H9 (cell line): Measurements from ENCODE around the gene MACROH2A1. TPM values are rescaled to one million over a fixed set of nuclear protein-coding genes. Genes with fewer than 3 reads are reported as not detected.

Experiments used
- DNase-seq: peaks from one replicate; pipeline ENCODE4 v3.0.0-alpha.2; 2017
- H2AFZ ChIP-seq: one replicate; pipeline ENCODE4 v1.6.1; 2013; ENCODE audit warnings: mild to moderate bottlenecking, low read length, control low read depth, moderate library complexity
- H2AK5ac ChIP-seq: 2 replicates; pipeline ENCODE4 v1.6.1; 2013; ENCODE audit warnings: low read length, control low read depth, mixed read lengths; ENCODE audit not compliant: insufficient read length
- H2BK120ac ChIP-seq: one replicate; pipeline ENCODE4 v1.6.1; 2013; ENCODE audit warnings: low read depth, mild to moderate bottlenecking, low read length, control low read depth, inconsistent platforms; ENCODE audit not compliant: poor library complexity, severe bottlenecking
- H2BK12ac ChIP-seq: 2 replicates; pipeline ENCODE4 v1.6.1; 2013; ENCODE audit warnings: low read length, control low read depth, mixed read lengths, low read depth; ENCODE audit not compliant: insufficient read length
- H2BK15ac ChIP-seq: 2 replicates; pipeline ENCODE4 v1.6.1; 2013; ENCODE audit warnings: low read depth, low read length, control low read depth
- H2BK20ac ChIP-seq: one replicate; pipeline ENCODE4 v1.6.1; 2013; ENCODE audit warnings: low read depth, mild to moderate bottlenecking, low read length, control low read depth, inconsistent platforms; ENCODE audit not compliant: poor library complexity, severe bottlenecking
- H2BK5ac ChIP-seq: 2 replicates; pipeline ENCODE4 v1.6.1; 2013; ENCODE audit warnings: low read length, control low read depth, mixed read lengths; ENCODE audit not compliant: insufficient read length
- H3K14ac ChIP-seq: 2 replicates; pipeline ENCODE4 v1.6.1; 2013; ENCODE audit warnings: low read length, control low read depth; ENCODE audit not compliant: insufficient read depth
- H3K18ac ChIP-seq: 2 replicates; pipeline ENCODE4 v1.6.1; 2013; ENCODE audit warnings: low read depth, mild to moderate bottlenecking, mixed read lengths, low read length, control low read depth; ENCODE audit not compliant: insufficient read length
- H3K23ac ChIP-seq: 2 replicates; pipeline ENCODE4 v1.6.1; 2013; ENCODE audit warnings: low read length, control low read depth, mixed read lengths, low read depth; ENCODE audit not compliant: insufficient read length
- H3K23me2 ChIP-seq: 2 replicates; pipeline ENCODE4 v1.6.1; 2013; ENCODE audit warnings: low read depth, mild to moderate bottlenecking, mixed read lengths, low read length, control low read depth; ENCODE audit not compliant: insufficient read length, poor library complexity, severe bottlenecking
- H3K27ac ChIP-seq: 2 replicates; pipeline ENCODE4 v1.5.1; 2013; ENCODE audit warnings: low read length, control low read depth, mixed read lengths, low read depth; ENCODE audit not compliant: insufficient read length
- H3K27me3 ChIP-seq: 2 replicates; pipeline ENCODE4 v1.6.1; 2013; ENCODE audit warnings: low read length, control low read depth, inconsistent platforms; ENCODE audit not compliant: insufficient read depth
- H3K4ac ChIP-seq: 2 replicates; pipeline ENCODE4 v1.6.1; 2013; ENCODE audit warnings: low read depth, mild to moderate bottlenecking, control low read depth, inconsistent platforms, low read length, moderate library complexity
- H3K4me1 ChIP-seq: 2 replicates; pipeline ENCODE4 v1.6.1; 2013; ENCODE audit warnings: low read length, control low read depth, inconsistent platforms; ENCODE audit not compliant: insufficient read depth
- H3K4me2 ChIP-seq: 2 replicates; pipeline ENCODE4 v1.6.1; 2013; ENCODE audit warnings: low read length, control low read depth, mixed read lengths; ENCODE audit not compliant: insufficient read length, insufficient read depth
- H3K56ac ChIP-seq: 2 replicates; pipeline ENCODE4 v1.6.1; 2013; ENCODE audit warnings: low read depth, mild to moderate bottlenecking, mixed read lengths, low read length, control low read depth; ENCODE audit not compliant: insufficient read length
- H3K79me1 ChIP-seq: 2 replicates; pipeline ENCODE4 v1.6.1; 2013; ENCODE audit warnings: low read depth, mild to moderate bottlenecking, moderate library complexity, low read length, control low read depth, inconsistent platforms; ENCODE audit not compliant: insufficient read depth, poor library complexity, severe bottlenecking
- H3K79me2 ChIP-seq: 2 replicates; pipeline ENCODE4 v1.6.1; 2013; ENCODE audit warnings: low read length, control low read depth, inconsistent platforms; ENCODE audit not compliant: insufficient read depth
- H3K9ac ChIP-seq: 2 replicates; pipeline ENCODE4 v1.6.1; 2013; ENCODE audit warnings: low read length, control low read depth, mixed read lengths; ENCODE audit not compliant: insufficient read length; ENCODE audit errors: extremely low read depth
- H3K9me3 ChIP-seq: one replicate; pipeline ENCODE4 v1.6.1; 2013; ENCODE audit warnings: low read depth, low read length, inconsistent platforms; ENCODE audit not compliant: control insufficient read depth
- H3T11ph ChIP-seq: one replicate; pipeline ENCODE4 v1.6.1; 2013; ENCODE audit warnings: mild to moderate bottlenecking, low read length, control low read depth, inconsistent platforms
- H4K20me1 ChIP-seq: one replicate; pipeline ENCODE4 v1.6.1; 2013; ENCODE audit not compliant: control insufficient read depth, insufficient read length, insufficient read depth
- H4K5ac ChIP-seq: 2 replicates; pipeline ENCODE4 v1.6.1; 2013; ENCODE audit warnings: low read depth, mild to moderate bottlenecking, mixed read lengths, low read length, control low read depth; ENCODE audit not compliant: insufficient read length
- H4K8ac ChIP-seq: replicated peaks from 2 replicates; pipeline ENCODE4 v1.6.1; 2013; ENCODE audit warnings: low read length, control low read depth, mixed read lengths, low read depth; ENCODE audit not compliant: insufficient read length
- H4K91ac ChIP-seq: 2 replicates; pipeline ENCODE4 v1.6.1; 2013; ENCODE audit warnings: low read depth, mild to moderate bottlenecking, moderate library complexity, mixed read lengths, low read length, control low read depth; ENCODE audit not compliant: insufficient read length
- H3K27ac Mint-ChIP-seq, 3 experiments: 2 replicates in 2 of 3; 3 replicates in 1 of 3; pipeline ENCODE4 v1.8.0; 2020 to 2021; ENCODE audit warnings: mixed read lengths in 3 of 3, mild to moderate bottlenecking in 1 of 3, moderate library complexity in 1 of 3
- H3K27me3 Mint-ChIP-seq: 2 replicates; pipeline ENCODE4 v1.8.0; 2021; ENCODE audit warnings: low read depth, mild to moderate bottlenecking, moderate library complexity, mixed read lengths
- H3K36me3 Mint-ChIP-seq, 3 experiments: 2 replicates in 2 of 3; 3 replicates in 1 of 3; pipeline ENCODE4 v1.8.0; 2020 to 2021; ENCODE audit warnings: low read depth in 3 of 3, mixed read lengths in 3 of 3; ENCODE audit not compliant: insufficient read depth in 1 of 3
- H3K4me1 Mint-ChIP-seq, 2 experiments: 2 replicates each; pipeline ENCODE4 v1.8.0; 2020; ENCODE audit warnings: mixed read lengths in 2 of 2
- H3K4me3 Mint-ChIP-seq, 2 experiments: 2 replicates in 1 of 2; 3 replicates in 1 of 2; pipeline ENCODE4 v1.8.0; 2020 to 2021; ENCODE audit warnings: mild to moderate bottlenecking in 2 of 2, mixed read lengths in 2 of 2, moderate library complexity in 1 of 2
- H3K9me3 Mint-ChIP-seq, 2 experiments: 2 replicates in 1 of 2; 3 replicates in 1 of 2; pipeline ENCODE4 v1.8.0; 2020; ENCODE audit warnings: mild to moderate bottlenecking in 2 of 2, mixed read lengths in 2 of 2, moderate library complexity in 1 of 2
- WGBS: extraction: QIAGEN DNeasy Blood & Tissue Kit; methylation state at CpG from one replicate; pipeline ENCODE4 v1.1.7; 2013; ENCODE audit warnings: missing lambda C conversion rate, low lambda C conversion rate, mixed read lengths; ENCODE audit not compliant: insufficient read length; ENCODE audit errors: extremely low coverage; 5-methylcytosine and 5-hydroxymethylcytosine counted together
- total RNA-seq: library from RNA; stranded (reverse); gene quantifications from 2 replicates; pipeline ENCODE4 v1.2.1, GENCODE V29; 2021
- TF ChIP-seq, protein P1 (sequence below): fragments of 200-600 bp; sonication (generic); conservative IDR thresholded peaks from 3 replicates; pipeline ENCODE4 v1.8.0; 2021; ENCODE audit warnings: antibody characterized with exemption, mild to moderate bottlenecking

Gene MACROH2A1
- total RNA-seq, 1 experiment from 2014 or later = 111 TPM

DNA sequence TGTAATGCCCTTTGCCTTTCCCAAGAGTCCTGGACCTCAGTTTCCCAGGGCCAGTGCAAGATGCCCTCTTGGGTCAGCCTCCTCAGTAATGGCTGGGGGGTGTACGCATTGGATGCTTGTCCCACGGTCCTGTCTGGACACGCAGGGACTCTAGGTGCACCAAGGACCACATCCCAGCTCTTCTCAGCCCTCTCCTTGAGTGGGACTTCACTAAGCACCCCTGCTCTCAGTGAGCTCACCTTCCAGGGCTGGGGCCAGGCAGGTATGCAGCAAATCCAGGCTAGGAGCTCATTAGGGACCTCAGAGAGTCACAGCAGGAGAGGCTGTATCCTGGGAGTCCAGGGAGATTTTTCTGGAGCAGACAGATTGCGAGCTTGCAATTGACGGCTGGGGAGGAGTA lies 59.8 kb downstream of the MACROH2A1 start:
- TF ChIP-seq, protein P1, sequence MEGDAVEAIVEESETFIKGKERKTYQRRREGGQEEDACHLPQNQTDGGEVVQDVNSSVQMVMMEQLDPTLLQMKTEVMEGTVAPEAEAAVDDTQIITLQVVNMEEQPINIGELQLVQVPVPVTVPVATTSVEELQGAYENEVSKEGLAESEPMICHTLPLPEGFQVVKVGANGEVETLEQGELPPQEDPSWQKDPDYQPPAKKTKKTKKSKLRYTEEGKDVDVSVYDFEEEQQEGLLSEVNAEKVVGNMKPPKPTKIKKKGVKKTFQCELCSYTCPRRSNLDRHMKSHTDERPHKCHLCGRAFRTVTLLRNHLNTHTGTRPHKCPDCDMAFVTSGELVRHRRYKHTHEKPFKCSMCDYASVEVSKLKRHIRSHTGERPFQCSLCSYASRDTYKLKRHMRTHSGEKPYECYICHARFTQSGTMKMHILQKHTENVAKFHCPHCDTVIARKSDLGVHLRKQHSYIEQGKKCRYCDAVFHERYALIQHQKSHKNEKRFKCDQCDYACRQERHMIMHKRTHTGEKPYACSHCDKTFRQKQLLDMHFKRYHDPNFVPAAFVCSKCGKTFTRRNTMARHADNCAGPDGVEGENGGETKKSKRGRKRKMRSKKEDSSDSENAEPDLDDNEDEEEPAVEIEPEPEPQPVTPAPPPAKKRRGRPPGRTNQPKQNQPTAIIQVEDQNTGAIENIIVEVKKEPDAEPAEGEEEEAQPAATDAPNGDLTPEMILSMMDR = no peak
- Mint-ChIP-seq H3K27me3 (no peaks in the 10 kb centered on the region), H3K4me3 (no peak overlapping the region), H3K4me1 (no peaks in the 10 kb centered on the region), H3K27ac (no peak overlapping the region), H3K36me3 (peaks cover 14 to 62% (median 22%) of the 10 kb centered on the region in 3 experiments), H3K9me3 (no peaks in the 10 kb centered on the region)
- H4K5ac ChIP-seq = no peak overlapping the region
- H3K27ac ChIP-seq = no peak overlapping the region
- no peak overlapping the region for H2AK5ac ChIP-seq
- H4K20me1 ChIP-seq = no peaks in the 10 kb centered on the region
- no peak overlapping the region for H3T11ph ChIP-seq
- no peak overlapping the region for H2BK120ac ChIP-seq
- H3K4me2 ChIP-seq = no peak overlapping the region
- no peak overlapping the region for H4K91ac ChIP-seq
- H3K79me1 ChIP-seq = no peaks in the 10 kb centered on the region
- H3K56ac ChIP-seq = no peak overlapping the region
- no peaks in the 10 kb centered on the region for H3K4me1 ChIP-seq
- no peak overlapping the region for H2BK15ac ChIP-seq
- H3K9ac ChIP-seq = no peak overlapping the region
- H3K23ac ChIP-seq = no peak overlapping the region
- H3K4ac ChIP-seq = no peak overlapping the region
- no peak for DNase-seq
- no peaks in the 10 kb centered on the region for H3K27me3 ChIP-seq
- no peaks in the 10 kb centered on the region for H3K9me3 ChIP-seq
- H3K23me2 ChIP-seq = no peaks in the 10 kb centered on the region
- H3K79me2 ChIP-seq = no peaks in the 10 kb centered on the region
- no peak overlapping the region for H2BK20ac ChIP-seq
- no CpG with 5 or more reads among the region's 5 CpGs for WGBS
- H3K18ac ChIP-seq = no peak overlapping the region
- H2BK5ac ChIP-seq = no peak overlapping the region
- H3K14ac ChIP-seq = no peak overlapping the region
- no peak overlapping the region for H2BK12ac ChIP-seq
- H4K8ac ChIP-seq = no peak overlapping the region
- H2AFZ ChIP-seq = no peak overlapping the region
